ENCODE data around the gene GRM1.

The GRM1 gene

DNA sequence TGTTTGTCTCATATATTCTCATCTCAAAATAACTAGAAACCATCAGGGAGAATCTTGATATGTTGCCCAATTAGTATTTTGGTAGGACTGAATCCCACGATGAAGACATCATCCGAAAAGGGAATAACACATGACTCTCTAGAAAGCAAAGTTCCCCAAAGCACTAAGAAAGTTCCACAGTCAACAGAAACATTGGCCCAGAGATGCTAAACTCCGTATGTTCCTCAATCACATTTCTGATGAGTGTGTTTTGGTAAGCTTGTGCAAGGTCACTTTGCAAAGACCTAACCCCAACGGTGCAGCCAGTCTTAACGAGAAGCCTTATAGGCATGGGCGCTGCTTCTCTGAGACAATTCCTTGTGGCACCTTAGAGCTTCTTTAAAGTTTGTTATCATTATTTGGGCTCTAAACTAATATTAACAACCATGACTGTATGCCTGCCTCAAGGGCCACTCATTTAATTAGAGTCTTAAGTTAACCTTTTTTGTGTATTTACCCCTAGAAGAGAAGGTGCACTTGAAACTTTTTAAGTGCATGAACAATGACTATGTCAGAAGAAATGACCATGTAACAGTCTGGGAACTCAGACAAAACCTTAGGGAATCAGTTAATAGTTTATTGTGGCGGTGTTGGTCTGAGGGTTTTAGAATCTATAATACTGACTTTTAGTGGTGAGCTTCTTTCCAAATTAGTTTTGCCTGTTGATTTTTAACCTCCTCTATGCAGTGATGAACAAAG, 312.8 kb downstream of the GRM1 start:
- Histone ChIP-seq H3K4me1 (ENCODE audit: insufficient read depth, low read length, poor library complexity, severe bottlenecking) (no peaks in the 10 kb centered on the region), H3K9me3 (ENCODE audit: insufficient read depth, low read depth, low read length) (no peaks in the 10 kb centered on the region), H3K4me2 (ENCODE audit: low read depth, low read length, poor library complexity, severe bottlenecking) (no peak overlapping the region), H3K9ac (ENCODE audit: low read depth, low read length, poor library complexity, severe bottlenecking) (no peak overlapping the region), H3K79me2 (ENCODE audit: insufficient read depth, low read length) (no peaks in the 10 kb centered on the region), H3K4me3 (ENCODE audit: low read length, poor library complexity, severe bottlenecking) (no peak overlapping the region), H2AFZ (ENCODE audit: low read length) (no peak overlapping the region), H3K36me3 (ENCODE audit: insufficient read depth, low read length) (no peaks in the 10 kb centered on the region), H4K20me1 (ENCODE audit: insufficient read depth, low read length, poor library complexity, severe bottlenecking) (no peaks in the 10 kb centered on the region), H3K27me3 (ENCODE audit: insufficient read depth, low read length, poor library complexity, severe bottlenecking) (no peaks in the 10 kb centered on the region), H3K9me2 (replicated peaks; ENCODE audit: low read depth, low read length) (no peaks in the 10 kb centered on the region), H3F3A (ENCODE audit: low read depth) (no peaks in the 10 kb centered on the region)
- TF ChIP-seq EZH2phosphoT487 (IDR thresholded peaks at IDR 0.05; ENCODE audit: borderline replicate concordance) (no peak), CTCF (conservative IDR thresholded peaks at IDR 0.05; ENCODE audit: low read length) (no peak)

GRCh38 chr6:146345598-146345997, 316.7 kb downstream of the GRM1 start:
- Histone ChIP-seq H3K27me3 (ENCODE audit: insufficient read depth, low read length, poor library complexity, severe bottlenecking) (no peaks in the 10 kb centered on the region), H4K20me1 (ENCODE audit: insufficient read depth, low read length, poor library complexity, severe bottlenecking) (no peaks in the 10 kb centered on the region), H3K9me2 (replicated peaks; ENCODE audit: low read depth, low read length) (no peaks in the 10 kb centered on the region), H2AFZ (ENCODE audit: low read length) (no peak overlapping the region), H3K4me3 (ENCODE audit: low read length, poor library complexity, severe bottlenecking) (no peak overlapping the region), H3F3A (ENCODE audit: low read depth) (no peaks in the 10 kb centered on the region), H3K36me3 (ENCODE audit: insufficient read depth, low read length) (no peaks in the 10 kb centered on the region), H3K4me1 (ENCODE audit: insufficient read depth, low read length, poor library complexity, severe bottlenecking) (peaks cover 9% of the 10 kb centered on the region), H3K4me2 (ENCODE audit: low read depth, low read length, poor library complexity, severe bottlenecking) (no peak overlapping the region), H3K79me2 (ENCODE audit: insufficient read depth, low read length) (no peaks in the 10 kb centered on the region), H3K9me3 (ENCODE audit: insufficient read depth, low read depth, low read length) (no peaks in the 10 kb centered on the region), H3K9ac (ENCODE audit: low read depth, low read length, poor library complexity, severe bottlenecking) (no peak overlapping the region)
- TF ChIP-seq CTCF (conservative IDR thresholded peaks at IDR 0.05; ENCODE audit: low read length), result no peak
- TF ChIP-seq EZH2phosphoT487 (IDR thresholded peaks at IDR 0.05; ENCODE audit: borderline replicate concordance), result no peak

GRCh38 chr6:146347090-146347489, 318.2 kb downstream of the GRM1 start:
- Histone ChIP-seq H3F3A (ENCODE audit: low read depth) (no peaks in the 10 kb centered on the region), H3K9me3 (ENCODE audit: insufficient read depth, low read depth, low read length) (no peaks in the 10 kb centered on the region), H3K9me2 (replicated peaks; ENCODE audit: low read depth, low read length) (no peaks in the 10 kb centered on the region), H3K27me3 (ENCODE audit: insufficient read depth, low read length, poor library complexity, severe bottlenecking) (no peaks in the 10 kb centered on the region), H3K9ac (ENCODE audit: low read depth, low read length, poor library complexity, severe bottlenecking) (no peak overlapping the region), H4K20me1 (ENCODE audit: insufficient read depth, low read length, poor library complexity, severe bottlenecking) (no peaks in the 10 kb centered on the region), H3K4me3 (ENCODE audit: low read length, poor library complexity, severe bottlenecking) (no peak overlapping the region), H3K79me2 (ENCODE audit: insufficient read depth, low read length) (no peaks in the 10 kb centered on the region), H3K4me1 (ENCODE audit: insufficient read depth, low read length, poor library complexity, severe bottlenecking) (peaks cover 9% of the 10 kb centered on the region), H2AFZ (ENCODE audit: low read length) (no peak overlapping the region), H3K36me3 (ENCODE audit: insufficient read depth, low read length) (no peaks in the 10 kb centered on the region), H3K4me2 (ENCODE audit: low read depth, low read length, poor library complexity, severe bottlenecking) (no peak overlapping the region)
- no peak for TF ChIP-seq CTCF (conservative IDR thresholded peaks at IDR 0.05; ENCODE audit: low read length)
- no peak for TF ChIP-seq EZH2phosphoT487 (IDR thresholded peaks at IDR 0.05; ENCODE audit: borderline replicate concordance)

All from Loucy (cell line).